Measurements from ENCODE around the gene TGFB1. TPM values are rescaled to one million over a fixed set of nuclear protein-coding genes. Genes with fewer than 3 reads are reported as not detected.
A peak's percentile ranks its signal among the peaks of the same experiment; 100 is the strongest.

Gene TGFB1
- total and polyA plus RNA-seq, 2 of the 13 experiments (the other 11 are each of a cell fraction or from before 2014, with no cell fraction given): 4.1 to 5.4 TPM

DNA sequence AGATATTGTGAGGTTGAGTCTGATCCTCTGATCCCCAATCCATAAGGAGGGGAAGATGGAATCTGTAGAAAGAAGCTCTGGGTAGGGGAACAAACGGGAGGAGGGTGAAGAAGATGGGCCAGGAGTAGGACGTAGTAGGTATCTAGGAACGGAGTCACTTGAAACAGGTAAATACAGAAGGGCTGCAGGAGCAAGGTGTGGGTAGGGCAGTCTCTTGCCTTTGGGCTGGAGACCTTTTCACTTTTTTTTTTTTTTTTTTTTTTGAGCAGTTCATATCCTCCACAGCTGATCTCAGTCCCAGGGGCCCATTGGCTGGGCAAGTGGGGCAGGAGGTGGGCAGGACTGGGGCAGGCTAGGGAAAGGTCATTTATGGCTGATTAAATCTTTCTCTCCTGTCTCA, 45.4 kb upstream of the TGFB1 start:
- H2AFZ ChIP-seq (ENCODE audit: low read length): no peak overlapping the region
- H3K79me2 ChIP-seq (ENCODE audit: insufficient read depth, low read length): peaks cover 32% of the 10 kb centered on the region
- no peak overlapping the region for H3K27ac ChIP-seq (ENCODE audit: extremely low read length, insufficient read depth, low read length)
- peak overlapping the region; percentile 2 to 94 (median 10); a peak in 3 of 6 replicates for H3K4me3 ChIP-seq (replicated peaks in 1 of 3; ENCODE audit: insufficient read depth in 1 of 3, low read depth in 2 of 3, low read length in 3 of 3)
- H3K36me3 ChIP-seq (replicated peaks in 1 of 2; ENCODE audit: control insufficient read depth in 1 of 2, insufficient read depth in 2 of 2, low read length in 2 of 2): no peaks in the 10 kb centered on the region
- ATAC-seq: no peak
- no peaks in the 10 kb centered on the region for H3K9me3 ChIP-seq (ENCODE audit: low read length)
- FAIRE-seq: no peak
- no peaks in the 10 kb centered on the region; a peak in 1 of 5 replicates for H3K27me3 ChIP-seq (ENCODE audit: control insufficient read depth in 1 of 2, insufficient read depth in 2 of 2, low read length in 2 of 2)
- TF ChIP-seq PCBP1 (IDR thresholded peaks at IDR 0.05; ENCODE audit: borderline replicate concordance, low read depth, low read length): no peak
- no peak for TF ChIP-seq ZSCAN12 (CRISPR knock-in tag; IDR thresholded peaks at IDR 0.05)
- TF ChIP-seq ZNF574 (CRISPR knock-in tag; IDR thresholded peaks at IDR 0.05): no peak
- no peak for TF ChIP-seq MAFF (IDR thresholded peaks at IDR 0.05; ENCODE audit: low read depth, low read length)
- TF ChIP-seq ZNF691 (CRISPR knock-in tag; IDR thresholded peaks at IDR 0.05; ENCODE audit: borderline replicate concordance, low read depth): no peak
- no peaks in the 10 kb centered on the region for H4K20me1 ChIP-seq (ENCODE audit: insufficient read depth, low read length)
- no TSS peak for BruUV-seq (replicated peaks)
- no peak for DNase-seq (ENCODE audit: low spot score)
- CTCF ChIA-PET (ENCODE audit: low intra/inter-chr PET ratio, low total read pairs): no interaction called here
- H3K9ac ChIP-seq (ENCODE audit: insufficient read depth, low read depth, low read length): peak overlapping the region; percentile 93; the same call in 1 of the 2 replicates
- WGBS (ENCODE audit: low lambda C conversion rate): 65% methylated on average over 3 of the region's 3 CpGs
- in situ Hi-C loops (cut with HindIII; ENCODE audit: extremely low pct_ligation_motif_present, low pct_unique_long_range_greater_than_20kb) (no loop called here), intact Hi-C loops (cut with micrococcal nuclease; ENCODE audit: unreplicated experiment) (no loop called here)
- POLR2A ChIA-PET: interaction anchor here (1.6 kb wide), 1 partner anchor 9 kb away, joined by 8 read pairs; no protein-coding TSS in a partner anchor
- peaks cover 23% of the 10 kb centered on the region for H3K4me1 ChIP-seq (ENCODE audit: insufficient read depth, low read length)
- H3K4me2 ChIP-seq (ENCODE audit: low read depth, low read length): peak overlapping the region; percentile 83

All from HepG2 (cell line).